GM12878 (cell line): Measurements from ENCODE around the gene ENOX2. TPM values are rescaled to one million over a fixed set of nuclear protein-coding genes. Genes with fewer than 3 reads are reported as not detected.

Experiments
- ATAC-seq: fragments of 200-7000 bp; cut with Tn5 transposase; 3 replicates; pipeline ENCODE4 v1.9.1; 2020; ENCODE audit warnings: mild to moderate bottlenecking, moderate library complexity
- BruUV-seq: library from RNA; stranded (reverse); fragments of 400-500 nt; replicated peaks from 2 replicates; lab custom pipeline; 2021; lab: Mats Ljungman, UMichigan
- CTCF ChIA-PET: fragments of 300-600 bp; sonication (Branson Sonifier 250); formaldehyde crosslinking; extraction: SDS; loops from one replicate; lab custom pipeline; 2021; ENCODE audit warnings: inconsistent platforms; lab: Yijun Ruan, JAX
- POLR2A ChIA-PET: fragments of 350-600 bp; formaldehyde crosslinking; extraction: SDS; loops from one replicate; lab custom pipeline; 2021; ENCODE audit warnings: inconsistent platforms; lab: Charles Lee
- RAD21 ChIA-PET: fragments of 300-600 bp; sonication (Branson Sonifier 250); formaldehyde crosslinking; loops from one replicate; lab custom pipeline; 2023; ENCODE audit warnings: antibody characterized with exemption; ENCODE audit not compliant: unreplicated experiment; lab: Charles Lee
- SMC1A ChIA-PET: fragments of 300-600 bp; sonication (Branson Sonifier 250); formaldehyde crosslinking; loops from one replicate; lab custom pipeline; 2023; ENCODE audit not compliant: unreplicated experiment, uncharacterized antibody; lab: Charles Lee
- DNase-seq: peaks from one replicate; pipeline ENCODE4 v3.0.0-alpha.2; 2011; ENCODE audit warnings: low read depth, low spot score
- FAIRE-seq: peaks from 3 replicates; lab custom pipeline; 2011; peaks lifted over from hg19 to GRCh38; lab: Jason Lieb, UNC
- H2AFZ ChIP-seq: 2 replicates; pipeline ENCODE4 v1.6.0; 2011; ENCODE audit warnings: low read depth, low read length, control low read depth; ENCODE audit not compliant: control insufficient read depth
- H3K27ac ChIP-seq: 2 replicates; pipeline ENCODE4 v1.5.1; 2011; ENCODE audit warnings: control low read depth; ENCODE audit not compliant: control insufficient read depth, insufficient read depth
- H3K27me3 ChIP-seq, 2 experiments: replicated peaks in 1 of 2; 2 replicates each; pipeline versions ENCODE4 v1.6.0 to v1.6.1; 2011; ENCODE audit warnings: low read length in 1 of 2; ENCODE audit not compliant: control insufficient read depth in 2 of 2, insufficient read depth in 2 of 2
- H3K36me3 ChIP-seq, 2 experiments: 2 replicates each; pipeline ENCODE4 v1.5.1; 2011; ENCODE audit warnings: low read length in 1 of 2; ENCODE audit not compliant: control insufficient read depth in 2 of 2, insufficient read depth in 2 of 2
- H3K4me1 ChIP-seq: 2 replicates; pipeline ENCODE4 v1.6.1; 2011; ENCODE audit warnings: mild to moderate bottlenecking, low read length, moderate library complexity, mixed read lengths; ENCODE audit not compliant: control insufficient read depth, insufficient read depth
- H3K4me2 ChIP-seq: 2 replicates; pipeline ENCODE4 v1.6.0; 2011; ENCODE audit warnings: control low read depth; ENCODE audit not compliant: control insufficient read depth, insufficient read depth
- H3K4me3 ChIP-seq: fragments of 200-600 bp; sonication (generic); 2 replicates; pipeline ENCODE4 v1.5.1; 2016
- H3K79me2 ChIP-seq: 2 replicates; pipeline ENCODE4 v1.6.0; 2011; ENCODE audit warnings: low read length; ENCODE audit not compliant: control insufficient read depth, insufficient read depth
- H3K9ac ChIP-seq: 2 replicates; pipeline ENCODE4 v1.8.0; 2011; ENCODE audit warnings: low read length, control low read depth, mixed read lengths; ENCODE audit not compliant: control insufficient read depth, insufficient read depth
- H3K9me3 ChIP-seq: replicated peaks from 3 replicates; pipeline ENCODE4 v1.5.1; 2011; ENCODE audit warnings: mild to moderate bottlenecking, low read length; ENCODE audit not compliant: control insufficient read depth, insufficient read depth
- H4K20me1 ChIP-seq: 2 replicates; pipeline ENCODE4 v1.6.0; 2011; ENCODE audit not compliant: control insufficient read depth, insufficient read depth
- ATF7 ChIP-seq: fragments of 450-650 bp; IDR thresholded peaks from 2 replicates; pipeline ENCODE4 v1.6.1; 2016; ENCODE audit warnings: low read depth, mild to moderate bottlenecking
- CUX1 ChIP-seq: IDR thresholded peaks from 2 replicates; pipeline ENCODE4 v1.6.1; 2012; ENCODE audit warnings: improper control_type of control experiment, low read depth, low read length; ENCODE audit not compliant: insufficient replicate concordance
- HDAC2 ChIP-seq: fragments of 200-600 bp; sonication (generic); IDR thresholded peaks from 2 replicates; pipeline ENCODE4 v1.6.1; 2017
- KAT2A ChIP-seq: conservative IDR thresholded peaks from 2 replicates; pipeline ENCODE4 v1.6.1; 2011; ENCODE audit warnings: low read depth, low read length; ENCODE audit not compliant: control insufficient read depth
- KLF5 ChIP-seq: fragments of 450-650 bp; IDR thresholded peaks from 2 replicates; pipeline ENCODE4 v1.6.1; 2014; ENCODE audit warnings: mild to moderate bottlenecking; ENCODE audit not compliant: partially characterized antibody
- MTA2 ChIP-seq: fragments of 450-650 bp; IDR thresholded peaks from 2 replicates; pipeline ENCODE4 v1.6.1; 2016; ENCODE audit warnings: low read depth, mild to moderate bottlenecking, moderate library complexity
- MTA3 ChIP-seq: IDR thresholded peaks from 2 replicates; pipeline ENCODE4 v1.6.1; 2012; ENCODE audit warnings: low read length, inconsistent platforms, borderline replicate concordance
- NBN ChIP-seq: fragments of 450-650 bp; IDR thresholded peaks from 2 replicates; pipeline ENCODE4 v1.6.1; 2016
- RUNX3 ChIP-seq: IDR thresholded peaks from 2 replicates; pipeline ENCODE4 v1.6.1; 2012; ENCODE audit warnings: low read length, inconsistent platforms
- SIX5 ChIP-seq: IDR thresholded peaks from 2 replicates; pipeline ENCODE4 v1.6.1; 2011; ENCODE audit warnings: mild to moderate bottlenecking, low read depth, low read length, moderate library complexity; ENCODE audit not compliant: severe bottlenecking
- ZNF207 ChIP-seq: fragments of 450-650 bp; IDR thresholded peaks from 2 replicates; pipeline ENCODE4 v1.6.1; 2014; ENCODE audit warnings: antibody characterized with exemption, mild to moderate bottlenecking, borderline replicate concordance
- ZNF687 ChIP-seq: fragments of 450-650 bp; IDR thresholded peaks from 2 replicates; pipeline ENCODE4 v1.6.1; 2017; ENCODE audit warnings: mild to moderate bottlenecking, moderate library complexity
- in situ Hi-C: fragments of 300-500 bp; cut with MboI; formaldehyde crosslinking; loops from 9 replicates; pipeline ENCODE4 v1.14.3; 2018; ENCODE audit warnings: mixed read lengths
- intact Hi-C: fragments of 100-400 bp; cut with micrococcal nuclease; formaldehyde crosslinking; loops from one replicate; pipeline ENCODE4 v1.14.2; 2022; ENCODE audit not compliant: unreplicated experiment
- polyA plus RNA-seq, 11 experiments: library from polyadenylated mRNA; depleted of rRNA in 4 of 11; unstranded in 6 of 11; stranded (reverse) in 5 of 11; fragments of >200 nt; fragmentation: Nextera tagmentation in 4 of 11; fragmentation: Illumina TruSeq in 1 of 11; extraction: Ambion mirVana in 4 of 11; extraction: Trizol in 1 of 11; gene quantifications; 1 replicate in 1 of 11; 2 replicates in 10 of 11; pipeline versions ENCODE4 v1.2.1 to v1.2.3, GENCODE V29; 2011 to 2016; ENCODE audit warnings: inconsistent platforms in 2 of 11, missing spikeins in 2 of 11, low read depth in 1 of 11
- total RNA-seq, 4 experiments: library from RNA; depleted of rRNA in 3 of 4; stranded (reverse); fragments of >200 nt in 3 of 4; fragmentation: Illumina TruSeq in 1 of 4; extraction: Trizol in 1 of 4; gene quantifications; 2 replicates each; pipeline versions ENCODE4 v1.2.1 to v1.2.3, GENCODE V29; 2013 to 2021
- TF ChIP-seq, protein P1 (sequence below): fragments of 450-650 bp; IDR thresholded peaks from 2 replicates; pipeline ENCODE4 v1.6.1; 2017; ENCODE audit warnings: mild to moderate bottlenecking, moderate library complexity

Gene ENOX2
- total and polyA plus RNA-seq, 10 of the 15 experiments (the other 5 are each of a cell fraction or from before 2014, with no cell fraction given), result 3.2 to 13.0 (median 7.7) TPM

- Histone ChIP-seq H3K27me3 (no peaks in the 10 kb centered on the region), H2AFZ (no peak overlapping the region), H3K27ac (no peak overlapping the region), H3K4me1 (no peaks in the 10 kb centered on the region), H3K4me3 (no peak overlapping the region), H3K79me2 (no peaks in the 10 kb centered on the region), H3K36me3 (no peaks in the 10 kb centered on the region), H4K20me1 (no peaks in the 10 kb centered on the region), H3K9me3 (no peaks in the 10 kb centered on the region; the same call in 2 of the 3 replicates), H3K9ac (no peak overlapping the region), H3K4me2 (no peak overlapping the region)
- in situ Hi-C loops (no loop called here), intact Hi-C loops (no loop called here)
- CTCF ChIA-PET, result interaction anchor here (0.6 kb wide), 1 partner anchor 23 kb away, joined by 3 read pairs; no protein-coding TSS in a partner anchor
- ATAC-seq, result no peak
- SMC1A ChIA-PET, result no interaction called here
- RAD21 ChIA-PET, result no interaction called here
- FAIRE-seq, result no peak
- DNase-seq, result no peak
- POLR2A ChIA-PET, result no interaction called here
- BruUV-seq, result no TSS peak
- TF ChIP-seq HDAC2 (no peak), MTA3 (no peak), KAT2A (no peak), RUNX3 (no peak), ZNF207 (no peak), KLF5 (no peak), ZNF687 (no peak), NBN (no peak), CUX1 (no peak), SIX5 (no peak), ATF7 (no peak), MTA2 (no peak)
- TF ChIP-seq, protein P1, sequence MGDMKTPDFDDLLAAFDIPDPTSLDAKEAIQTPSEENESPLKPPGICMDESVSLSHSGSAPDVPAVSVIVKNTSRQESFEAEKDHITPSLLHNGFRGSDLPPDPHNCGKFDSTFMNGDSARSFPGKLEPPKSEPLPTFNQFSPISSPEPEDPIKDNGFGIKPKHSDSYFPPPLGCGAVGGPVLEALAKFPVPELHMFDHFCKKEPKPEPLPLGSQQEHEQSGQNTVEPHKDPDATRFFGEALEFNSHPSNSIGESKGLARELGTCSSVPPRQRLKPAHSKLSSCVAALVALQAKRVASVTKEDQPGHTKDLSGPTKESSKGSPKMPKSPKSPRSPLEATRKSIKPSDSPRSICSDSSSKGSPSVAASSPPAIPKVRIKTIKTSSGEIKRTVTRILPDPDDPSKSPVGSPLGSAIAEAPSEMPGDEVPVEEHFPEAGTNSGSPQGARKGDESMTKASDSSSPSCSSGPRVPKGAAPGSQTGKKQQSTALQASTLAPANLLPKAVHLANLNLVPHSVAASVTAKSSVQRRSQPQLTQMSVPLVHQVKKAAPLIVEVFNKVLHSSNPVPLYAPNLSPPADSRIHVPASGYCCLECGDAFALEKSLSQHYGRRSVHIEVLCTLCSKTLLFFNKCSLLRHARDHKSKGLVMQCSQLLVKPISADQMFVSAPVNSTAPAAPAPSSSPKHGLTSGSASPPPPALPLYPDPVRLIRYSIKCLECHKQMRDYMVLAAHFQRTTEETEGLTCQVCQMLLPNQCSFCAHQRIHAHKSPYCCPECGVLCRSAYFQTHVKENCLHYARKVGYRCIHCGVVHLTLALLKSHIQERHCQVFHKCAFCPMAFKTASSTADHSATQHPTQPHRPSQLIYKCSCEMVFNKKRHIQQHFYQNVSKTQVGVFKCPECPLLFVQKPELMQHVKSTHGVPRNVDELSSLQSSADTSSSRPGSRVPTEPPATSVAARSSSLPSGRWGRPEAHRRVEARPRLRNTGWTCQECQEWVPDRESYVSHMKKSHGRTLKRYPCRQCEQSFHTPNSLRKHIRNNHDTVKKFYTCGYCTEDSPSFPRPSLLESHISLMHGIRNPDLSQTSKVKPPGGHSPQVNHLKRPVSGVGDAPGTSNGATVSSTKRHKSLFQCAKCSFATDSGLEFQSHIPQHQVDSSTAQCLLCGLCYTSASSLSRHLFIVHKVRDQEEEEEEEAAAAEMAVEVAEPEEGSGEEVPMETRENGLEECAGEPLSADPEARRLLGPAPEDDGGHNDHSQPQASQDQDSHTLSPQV, result no peak
Measured at GRCh38 chrX:130876226-130876625, 26.8 kb downstream of the ENOX2 start.
